Loucy (cell line): Measurements from ENCODE around the gene SORCS2.

Experiments
- H2AFZ ChIP-seq: fragments of 200-600 bp; sonication (generic); 2 replicates; pipeline ENCODE4 v1.6.0; 2016; ENCODE audit warnings: antibody characterized with exemption, mild to moderate bottlenecking, low read length, moderate library complexity
- H3F3A ChIP-seq: fragments of 200-600 bp; 2 replicates; pipeline ENCODE4 v1.6.0; 2016; ENCODE audit warnings: antibody characterized with exemption, low read depth, mild to moderate bottlenecking
- H3K27me3 ChIP-seq: fragments of 200-600 bp; sonication (generic); 2 replicates; pipeline ENCODE4 v1.6.1; 2014; ENCODE audit warnings: low read length, mild to moderate bottlenecking; ENCODE audit not compliant: insufficient read depth, poor library complexity, severe bottlenecking
- H3K36me3 ChIP-seq: fragments of 200-600 bp; sonication (generic); 2 replicates; pipeline ENCODE4 v1.6.1; 2016; ENCODE audit warnings: low read length; ENCODE audit not compliant: insufficient read depth
- H3K4me1 ChIP-seq: fragments of 200-600 bp; sonication (generic); 2 replicates; pipeline ENCODE4 v1.5.1; 2014; ENCODE audit warnings: low read length, mild to moderate bottlenecking; ENCODE audit not compliant: insufficient read depth, poor library complexity, severe bottlenecking
- H3K4me2 ChIP-seq: fragments of 200-600 bp; sonication (generic); 2 replicates; pipeline ENCODE4 v1.6.0; 2014; ENCODE audit warnings: antibody characterized with exemption, low read length, low read depth, mild to moderate bottlenecking; ENCODE audit not compliant: poor library complexity, severe bottlenecking
- H3K4me3 ChIP-seq: fragments of 200-600 bp; sonication (generic); 2 replicates; pipeline ENCODE4 v1.5.1; 2014; ENCODE audit warnings: low read length, mild to moderate bottlenecking, mixed read lengths; ENCODE audit not compliant: poor library complexity, severe bottlenecking
- H3K79me2 ChIP-seq: fragments of 200-600 bp; sonication (generic); 2 replicates; pipeline ENCODE4 v1.6.1; 2014; ENCODE audit warnings: low read length; ENCODE audit not compliant: insufficient read depth
- H3K9ac ChIP-seq: fragments of 200-600 bp; sonication (generic); 2 replicates; pipeline ENCODE4 v1.6.0; 2014; ENCODE audit warnings: mild to moderate bottlenecking, low read depth, low read length, moderate library complexity; ENCODE audit not compliant: poor library complexity, severe bottlenecking
- H3K9me2 ChIP-seq: fragments of 200-600 bp; sonication (generic); replicated peaks from 2 replicates; pipeline ENCODE4 v1.6.1; 2016; ENCODE audit warnings: low read depth, low read length, mixed read lengths
- H3K9me3 ChIP-seq: fragments of 200-600 bp; sonication (generic); 2 replicates; pipeline ENCODE4 v1.6.1; 2014; ENCODE audit warnings: mild to moderate bottlenecking, antibody characterized with exemption, low read length, low read depth; ENCODE audit not compliant: insufficient read depth
- H4K20me1 ChIP-seq: fragments of 200-600 bp; sonication (generic); 2 replicates; pipeline ENCODE4 v1.6.0; 2014; ENCODE audit warnings: antibody characterized with exemption, low read length, mild to moderate bottlenecking; ENCODE audit not compliant: insufficient read depth, poor library complexity, severe bottlenecking
- CTCF ChIP-seq: fragments of 200-600 bp; sonication (generic); conservative IDR thresholded peaks from 2 replicates; pipeline ENCODE4 v1.5.1; 2014; ENCODE audit warnings: mild to moderate bottlenecking, antibody characterized with exemption, low read length
- EZH2phosphoT487 ChIP-seq: fragments of 200-600 bp; IDR thresholded peaks from 2 replicates; pipeline ENCODE4 v1.6.1; 2018; ENCODE audit warnings: antibody characterized with exemption, mild to moderate bottlenecking, moderate library complexity, borderline replicate concordance

Gene SORCS2

GRCh38 chr4:7379186-7379585, 186.8 kb downstream of the SORCS2 start:
- no peak overlapping the region for H3K9ac ChIP-seq
- no peak overlapping the region for H2AFZ ChIP-seq
- H3K4me2 ChIP-seq = no peak overlapping the region
- TF ChIP-seq CTCF (no peak), EZH2phosphoT487 (no peak)
- H4K20me1 ChIP-seq = no peaks in the 10 kb centered on the region
- no peaks in the 10 kb centered on the region for H3K36me3 ChIP-seq
- H3K9me3 ChIP-seq = peaks cover 17% of the 10 kb centered on the region; the same call in 1 of the 2 replicates
- no peaks in the 10 kb centered on the region for H3K79me2 ChIP-seq
- no peaks in the 10 kb centered on the region for H3K27me3 ChIP-seq
- H3F3A ChIP-seq = no peaks in the 10 kb centered on the region
- no peaks in the 10 kb centered on the region for H3K9me2 ChIP-seq
- no peaks in the 10 kb centered on the region for H3K4me1 ChIP-seq
- no peak overlapping the region for H3K4me3 ChIP-seq

- H3K27me3 ChIP-seq = no peaks in the 10 kb centered on the region
- H3K4me2 ChIP-seq = no peak overlapping the region
- no peak overlapping the region for H2AFZ ChIP-seq
- H3K4me3 ChIP-seq = no peak overlapping the region
- no peak for TF ChIP-seq EZH2phosphoT487
- TF ChIP-seq CTCF = no peak
- no peaks in the 10 kb centered on the region for H3F3A ChIP-seq
- H3K9ac ChIP-seq = no peak overlapping the region
- H4K20me1 ChIP-seq = no peaks in the 10 kb centered on the region
- peaks cover 20% of the 10 kb centered on the region; the same call in 1 of the 2 replicates for H3K9me3 ChIP-seq
- H3K79me2 ChIP-seq = no peaks in the 10 kb centered on the region
- no peaks in the 10 kb centered on the region for H3K36me3 ChIP-seq
- H3K9me2 ChIP-seq = no peaks in the 10 kb centered on the region
- no peaks in the 10 kb centered on the region for H3K4me1 ChIP-seq
Observed at GRCh38 chr4:7379719-7380118, 187.4 kb downstream of the SORCS2 start.

GRCh38 chr4:7381221-7381889, 189.0 kb downstream of the SORCS2 start:
- no peaks in the 10 kb centered on the region for H3F3A ChIP-seq
- H3K4me3 ChIP-seq = no peak overlapping the region
- H4K20me1 ChIP-seq = no peaks in the 10 kb centered on the region
- H3K4me2 ChIP-seq = no peak overlapping the region
- H3K27me3 ChIP-seq = no peaks in the 10 kb centered on the region
- no peaks in the 10 kb centered on the region for H3K4me1 ChIP-seq
- no peaks in the 10 kb centered on the region for H3K36me3 ChIP-seq
- TF ChIP-seq CTCF (no peak), EZH2phosphoT487 (no peak)
- H3K79me2 ChIP-seq = no peaks in the 10 kb centered on the region
- H2AFZ ChIP-seq = no peak overlapping the region
- H3K9me2 ChIP-seq = no peaks in the 10 kb centered on the region
- H3K9ac ChIP-seq = no peak overlapping the region
- H3K9me3 ChIP-seq = peaks cover 29% of the 10 kb centered on the region; the same call in 1 of the 2 replicates
